Adipose tissue (tissue), 3 donors: Measurements from ENCODE around the gene CCL13. TPM values are rescaled to one million over a fixed set of nuclear protein-coding genes. Genes with fewer than 3 reads are reported as not detected.
"Not testable (repeated sequence)": the region's sequence is repeated elsewhere in the genome, so short reads cannot be mapped to it uniquely, and the experiment has no call there.

Source experiments
- H3K27ac ChIP-seq: one replicate; pipeline ENCODE4 v1.5.1; 2013; ENCODE audit warnings: low read depth, low read length
- WGBS, 3 donors: extraction: QIAGEN DNeasy Blood & Tissue Kit; methylation state at CpG; one replicate each; pipeline ENCODE4 v1.1.7; 2013; 5-methylcytosine and 5-hydroxymethylcytosine counted together
- polyA plus RNA-seq, 3 donors: library from polyadenylated mRNA; stranded (reverse); fragments of 200-250 nt; gene quantifications; one replicate each; pipeline ENCODE4 v1.2.3, GENCODE V29; 2013
- donor health status: healthy with polysubstance abuse.
- donor health status: Bipolar disorder and iron deficiency.
- donor health status: healthy.

The CCL13 gene
- polyA plus RNA-seq, result 1 to 10 TPM in 2 of 3 donors, under 1 TPM in 1; 0.43 to 9.2 (median 6.8) TPM

- WGBS, 3 donors, result 71 to 87% (median 85%) methylated on average over 5 of the region's 5 CpGs
- no peak within 1 kb of the TSS for H3K27ac ChIP-seq
These were observed at the start of gene CCL13 for GRCh38 chr17:34356194-34356593. CCL13 (plus strand) TSS chr17:34356480; CDS start chr17:34356527, 47 bp downstream.

- WGBS, 3 donors, result 19 to 43% (median 34%) methylated on average over 3 of the region's 3 CpGs
- no peak overlapping the region for H3K27ac ChIP-seq
These were observed 49.2 kb upstream of the CCL13 start for GRCh38 chr17:34307110-34307509.

DNA sequence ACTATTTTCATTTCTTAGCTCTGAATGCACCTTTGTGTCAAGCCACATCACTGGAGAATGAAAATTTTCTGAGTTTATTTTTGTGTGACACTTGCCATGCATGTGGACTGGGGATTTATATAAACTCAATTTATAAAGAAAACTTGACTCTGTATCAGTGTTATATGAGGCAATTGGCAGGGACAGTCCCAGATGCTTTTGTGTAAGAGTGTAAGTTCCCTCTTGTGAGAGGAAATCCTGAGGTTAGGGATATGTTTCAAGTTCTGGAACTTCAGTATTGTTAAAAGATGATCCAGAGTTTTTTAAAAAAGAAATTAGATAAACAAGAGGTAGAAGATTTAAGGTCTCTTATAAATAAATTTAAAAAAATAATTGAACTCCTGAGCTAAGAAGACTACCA, 47.9 kb upstream of the CCL13 start:
- no peak overlapping the region for H3K27ac ChIP-seq

DNA sequence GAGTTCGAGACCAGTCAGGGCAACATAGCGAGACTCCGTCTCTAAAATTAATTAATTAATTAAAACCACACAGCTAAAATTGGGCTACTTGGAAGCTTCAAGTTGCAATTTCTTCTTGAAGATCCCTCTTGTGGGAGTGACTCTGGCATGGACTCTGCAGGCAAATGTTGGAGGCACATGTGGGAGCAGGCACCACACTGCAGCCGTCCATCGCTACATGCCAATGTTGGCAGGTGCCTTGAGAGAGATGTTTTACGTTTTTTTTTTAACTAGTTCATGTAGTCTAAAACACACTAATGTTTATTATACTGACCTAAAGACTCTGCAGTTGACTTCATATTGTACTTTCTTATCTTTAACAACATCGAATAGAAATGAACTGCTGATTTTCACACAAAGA, 45.0 kb upstream of the CCL13 start:
- H3K27ac ChIP-seq, result no peak overlapping the region
- 73 to 80% (median 76%) methylated on average over 7 of the region's 7 CpGs for WGBS, 3 donors

DNA sequence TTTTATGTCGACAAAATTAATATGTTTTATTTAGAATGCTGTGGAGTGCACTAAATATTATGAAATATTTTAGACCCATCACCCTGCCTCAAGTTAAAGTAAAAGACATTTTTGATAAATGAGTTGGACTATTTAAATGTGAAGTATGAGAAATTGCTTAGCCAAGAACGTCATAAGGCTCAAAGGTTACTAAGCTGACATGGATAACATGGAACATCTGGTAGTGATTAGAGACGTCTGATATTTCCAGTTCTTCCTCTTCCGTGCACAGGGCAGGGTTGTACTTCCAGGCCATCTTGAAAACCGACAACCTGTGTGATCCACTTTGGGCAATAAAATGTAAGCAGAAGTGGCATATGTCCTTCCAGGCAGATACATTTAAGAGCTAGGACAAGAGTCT, 44.2 kb upstream of the CCL13 start:
- WGBS, 3 donors, result 40 to 44% (median 40%) methylated on average over 5 of the region's 5 CpGs
- no peak overlapping the region for H3K27ac ChIP-seq

- WGBS, 3 donors, result 69 to 95% (median 87%) methylated on average over 4 of the region's 4 CpGs
- no peak overlapping the region for H3K27ac ChIP-seq
These were observed 43.1 kb upstream of the CCL13 start for GRCh38 chr17:34313164-34313563.

GRCh38 chr17:34314279-34314678, 42.0 kb upstream of the CCL13 start:
- H3K27ac ChIP-seq, result no peak overlapping the region

GRCh38 chr17:34318474-34318873, 37.8 kb upstream of the CCL13 start:
- no peak overlapping the region for H3K27ac ChIP-seq
- WGBS, 3 donors, result 75 to 78% (median 77%) methylated on average over 3 of the region's 3 CpGs

More at GRCh38 chr17:34314279-34314678, 42.0 kb upstream of the CCL13 start:
- 3 to 47% (median 15%) methylated on average over 4 of the region's 4 CpGs for WGBS, 3 donors

GRCh38 chr17:34319039-34319483, 37.2 kb upstream of the CCL13 start, which contains the start of gene CCL8:
CCL8 (plus strand) TSS chr17:34319435; CDS start chr17:34319502, 67 bp downstream.
- 19 to 37% (median 25%) methylated on average over 2 of the region's 2 CpGs for WGBS, 3 donors
- no peak within 1 kb of the TSS for H3K27ac ChIP-seq

- no peak overlapping the region for H3K27ac ChIP-seq
These were observed 34.3 kb upstream of the CCL13 start for GRCh38 chr17:34321964-34322363.

GRCh38 chr17:34327580-34327979, 28.7 kb upstream of the CCL13 start:
- H3K27ac ChIP-seq, result not testable (repeated sequence)
- WGBS, 3 donors, result 54 to 57% (median 55%) methylated on average over 4 of the region's 4 CpGs

GRCh38 chr17:34337701-34338100, 18.6 kb upstream of the CCL13 start:
- 60 to 77% (median 72%) methylated on average over 1 of the region's 1 CpG for WGBS, 3 donors
- H3K27ac ChIP-seq, result no peak overlapping the region

GRCh38 chr17:34339138-34339770, 17.0 kb upstream of the CCL13 start:
- WGBS, 3 donors, result 86 to 92% (median 88%) methylated on average over 3 of the region's 3 CpGs

DNA sequence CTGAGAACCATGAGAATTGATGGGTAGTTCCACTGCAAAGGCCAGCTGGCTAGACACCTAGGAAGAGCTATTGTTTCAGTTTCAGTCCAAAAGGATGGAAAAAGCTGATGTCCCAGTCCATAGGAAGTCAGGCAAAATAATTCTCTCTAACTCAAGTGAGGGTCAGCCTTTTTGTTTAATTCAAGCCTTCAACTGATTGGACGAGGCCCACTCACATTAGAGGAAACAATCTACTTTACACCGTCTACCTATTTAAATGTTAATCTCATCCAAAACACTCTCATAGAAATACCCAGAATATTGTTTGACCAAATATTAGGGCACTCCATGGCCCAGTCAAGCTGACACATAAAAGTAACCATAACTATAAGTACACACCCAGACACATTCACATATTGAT, 14.4 kb upstream of the CCL13 start:
- no peak overlapping the region for H3K27ac ChIP-seq
- 61 to 96% (median 96%) methylated on average over 2 of the region's 2 CpGs for WGBS, 3 donors

More at GRCh38 chr17:34339138-34339770, 17.0 kb upstream of the CCL13 start:
- no peak overlapping the region for H3K27ac ChIP-seq

DNA sequence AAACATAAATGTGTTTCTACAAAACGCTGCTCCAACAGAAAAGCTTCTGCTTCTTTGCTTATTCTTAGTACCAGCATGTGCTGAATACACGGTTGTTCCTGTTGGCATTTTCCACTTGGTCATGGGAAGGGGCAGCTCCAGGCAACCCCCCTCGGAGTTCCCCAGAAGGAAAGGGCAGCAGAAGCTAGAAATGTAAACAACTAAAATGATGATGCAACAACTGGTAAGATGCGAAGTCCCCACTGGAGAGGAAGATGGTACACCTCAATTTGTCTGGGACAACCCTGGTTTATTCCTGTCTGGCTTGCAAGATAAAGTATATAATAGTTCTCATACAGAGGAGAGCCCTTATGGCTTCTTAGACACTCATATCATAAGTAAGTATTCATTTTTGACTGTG, 9.2 kb upstream of the CCL13 start:
- WGBS, 3 donors, result 57 to 63% (median 61%) methylated on average over 4 of the region's 4 CpGs
- no peak overlapping the region for H3K27ac ChIP-seq

GRCh38 chr17:34349751-34350150, 6.5 kb upstream of the CCL13 start:
- WGBS, 3 donors, result 61 to 90% (median 85%) methylated on average over 4 of the region's 4 CpGs
- no peak overlapping the region for H3K27ac ChIP-seq

DNA sequence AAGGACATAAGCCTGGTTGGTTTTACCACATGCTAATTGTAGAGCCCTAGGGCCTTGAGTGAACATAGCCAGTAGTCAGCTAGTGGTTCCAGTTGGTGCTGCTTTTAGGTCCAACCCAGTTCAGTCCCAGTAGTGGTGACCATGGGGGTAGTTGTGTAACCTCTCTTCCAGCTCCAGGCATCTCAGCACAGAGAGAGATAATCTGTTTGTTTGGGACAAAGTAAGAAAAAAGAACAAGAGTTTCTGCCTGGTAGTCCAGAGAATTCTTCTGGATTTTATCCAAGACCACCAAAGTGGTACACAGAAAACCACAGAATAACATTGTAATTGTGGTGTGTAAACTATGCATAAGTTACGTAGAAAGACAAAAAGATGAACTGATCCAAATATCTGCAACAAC, 5.2 kb upstream of the CCL13 start:
- H3K27ac ChIP-seq, result no peak overlapping the region
- WGBS, 3 donors, result 81 to 95% (median 86%) methylated on average over 1 of the region's 1 CpG

DNA sequence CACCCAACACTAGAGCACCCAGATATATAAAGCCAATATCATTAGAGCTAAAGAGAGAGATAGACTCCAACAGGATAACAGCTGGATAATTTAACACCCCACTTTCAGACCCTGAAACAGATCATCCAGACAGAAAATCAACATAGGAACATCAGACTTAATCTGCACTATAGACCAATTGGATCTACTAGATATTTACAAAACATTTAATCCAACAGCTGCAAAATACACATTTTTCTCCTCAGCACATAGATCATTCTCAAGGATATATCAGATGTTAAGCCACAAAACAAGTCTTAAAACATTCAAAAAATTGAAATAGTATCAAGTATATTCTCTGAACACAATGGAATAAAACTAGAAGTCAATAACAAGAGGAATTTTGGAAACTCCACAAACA, 4.1 kb upstream of the CCL13 start:
- no peak overlapping the region for H3K27ac ChIP-seq

DNA sequence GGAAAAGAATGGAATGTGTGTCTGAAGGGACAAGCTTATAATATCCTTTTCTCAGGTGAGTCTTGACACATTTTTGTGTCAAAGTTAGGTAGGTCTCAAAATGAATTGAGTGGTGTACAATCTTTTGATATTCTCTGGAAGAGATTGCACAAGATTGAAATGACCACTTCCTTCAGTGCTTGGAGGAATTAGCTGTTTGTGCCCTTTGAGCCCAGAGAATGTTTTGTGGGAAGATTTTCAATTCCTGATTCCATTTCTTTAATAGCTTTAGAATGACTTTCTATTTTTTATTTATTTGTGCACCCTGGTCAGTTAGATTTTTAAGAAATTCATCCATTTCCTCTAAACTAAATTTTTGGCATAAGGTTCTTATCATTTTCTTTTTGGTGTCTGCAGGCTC, 1.6 kb upstream of the CCL13 start:
- no peak overlapping the region for H3K27ac ChIP-seq

DNA sequence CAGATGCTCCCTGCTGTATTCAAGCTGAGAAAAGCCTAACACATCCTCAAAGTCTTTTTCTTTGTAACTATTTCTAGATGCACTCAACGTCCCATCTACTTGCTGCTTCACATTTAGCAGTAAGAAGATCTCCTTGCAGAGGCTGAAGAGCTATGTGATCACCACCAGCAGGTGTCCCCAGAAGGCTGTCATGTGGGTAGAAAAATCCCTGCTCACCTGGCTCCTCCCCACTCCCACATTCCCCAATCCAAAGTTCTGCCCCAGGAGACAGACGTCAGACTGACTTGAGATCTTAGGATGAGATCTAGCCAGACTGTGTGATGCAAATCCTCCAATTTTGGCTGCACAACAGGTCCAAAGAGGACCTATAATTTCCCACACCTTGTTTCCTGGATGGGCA, 1.1 kb downstream of the CCL13 start:
- H3K27ac ChIP-seq, result no peak overlapping the region
- 54 to 91% (median 87%) methylated on average over 2 of the region's 2 CpGs for WGBS, 3 donors

- 95 to 98% (median 96%) methylated on average over 3 of the region's 3 CpGs for WGBS, 3 donors
- no peak overlapping the region for H3K27ac ChIP-seq
These were observed 2.4 kb downstream of the CCL13 start for GRCh38 chr17:34358631-34359030.
